ENCODE results near the gene ERC2.

DNA sequence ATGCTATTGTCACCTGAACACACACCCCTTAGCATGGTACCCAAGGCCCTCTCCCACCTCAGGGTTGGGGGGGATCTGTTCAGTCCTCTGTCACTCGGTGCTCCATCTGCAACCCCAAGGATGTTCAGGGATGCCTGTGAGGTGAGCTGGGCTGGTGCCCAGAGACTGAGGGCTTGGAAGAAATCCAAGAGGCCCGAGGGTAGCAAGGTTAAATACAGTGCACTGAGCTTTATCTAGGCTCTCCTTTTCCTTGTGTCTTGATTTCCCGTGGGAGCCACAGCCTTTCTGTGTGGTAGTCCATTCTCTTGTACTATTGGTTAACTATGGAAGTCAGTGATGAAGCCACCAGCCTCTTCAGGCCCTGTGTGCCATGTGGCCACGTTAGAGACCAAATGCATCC lies 962.5 kb downstream of the ERC2 start:
- TF ChIP-seq, protein P1, sequence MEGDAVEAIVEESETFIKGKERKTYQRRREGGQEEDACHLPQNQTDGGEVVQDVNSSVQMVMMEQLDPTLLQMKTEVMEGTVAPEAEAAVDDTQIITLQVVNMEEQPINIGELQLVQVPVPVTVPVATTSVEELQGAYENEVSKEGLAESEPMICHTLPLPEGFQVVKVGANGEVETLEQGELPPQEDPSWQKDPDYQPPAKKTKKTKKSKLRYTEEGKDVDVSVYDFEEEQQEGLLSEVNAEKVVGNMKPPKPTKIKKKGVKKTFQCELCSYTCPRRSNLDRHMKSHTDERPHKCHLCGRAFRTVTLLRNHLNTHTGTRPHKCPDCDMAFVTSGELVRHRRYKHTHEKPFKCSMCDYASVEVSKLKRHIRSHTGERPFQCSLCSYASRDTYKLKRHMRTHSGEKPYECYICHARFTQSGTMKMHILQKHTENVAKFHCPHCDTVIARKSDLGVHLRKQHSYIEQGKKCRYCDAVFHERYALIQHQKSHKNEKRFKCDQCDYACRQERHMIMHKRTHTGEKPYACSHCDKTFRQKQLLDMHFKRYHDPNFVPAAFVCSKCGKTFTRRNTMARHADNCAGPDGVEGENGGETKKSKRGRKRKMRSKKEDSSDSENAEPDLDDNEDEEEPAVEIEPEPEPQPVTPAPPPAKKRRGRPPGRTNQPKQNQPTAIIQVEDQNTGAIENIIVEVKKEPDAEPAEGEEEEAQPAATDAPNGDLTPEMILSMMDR (conservative IDR thresholded peaks at IDR 0.05; ENCODE audit: low read depth, low read length) = no peak
- no peak for TF ChIP-seq EZH2 (IDR thresholded peaks at IDR 0.05; ENCODE audit: borderline replicate concordance, low read depth, low read length, poor library complexity, severe bottlenecking)

Data from A673 (cell line).